AG10803 (cell line): ENCODE results near the gene ODC1.

Experiments
- DNase-seq: peaks from one replicate; pipeline ENCODE4 v3.0.0; 2010; ENCODE audit warnings: low read depth
- H3K4me3 ChIP-seq: 2 replicates; pipeline ENCODE4 v1.5.1; 2011; ENCODE audit warnings: mild to moderate bottlenecking, low read length, control low read depth
- TF ChIP-seq, protein P1 (sequence below): conservative IDR thresholded peaks from 2 replicates; pipeline ENCODE4 v1.5.1; 2011; ENCODE audit warnings: mild to moderate bottlenecking, low read length, control low read depth, inconsistent platforms

ODC1 gene

DNA sequence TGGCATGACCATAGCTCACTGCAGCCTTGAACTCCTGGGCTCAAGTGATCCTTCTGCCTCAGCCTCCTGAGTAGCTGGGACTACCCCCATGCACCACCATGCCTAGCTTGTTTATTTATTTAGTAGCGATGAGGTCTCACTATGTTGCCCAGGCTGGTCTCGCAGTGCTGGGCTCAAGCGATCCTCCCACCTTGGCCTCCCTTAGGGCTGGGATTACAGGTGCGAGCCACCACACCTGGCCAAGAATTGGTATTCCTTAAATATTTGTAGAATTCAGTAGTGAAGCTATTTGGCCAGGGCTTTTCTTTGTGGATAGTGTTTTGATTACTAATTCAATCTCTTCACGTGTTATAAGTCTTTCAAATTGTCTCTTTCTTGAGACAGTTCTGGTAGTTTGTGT is 56.0 kb downstream of the ODC1 start:
- no peak overlapping the region for H3K4me3 ChIP-seq
- TF ChIP-seq, protein P1, sequence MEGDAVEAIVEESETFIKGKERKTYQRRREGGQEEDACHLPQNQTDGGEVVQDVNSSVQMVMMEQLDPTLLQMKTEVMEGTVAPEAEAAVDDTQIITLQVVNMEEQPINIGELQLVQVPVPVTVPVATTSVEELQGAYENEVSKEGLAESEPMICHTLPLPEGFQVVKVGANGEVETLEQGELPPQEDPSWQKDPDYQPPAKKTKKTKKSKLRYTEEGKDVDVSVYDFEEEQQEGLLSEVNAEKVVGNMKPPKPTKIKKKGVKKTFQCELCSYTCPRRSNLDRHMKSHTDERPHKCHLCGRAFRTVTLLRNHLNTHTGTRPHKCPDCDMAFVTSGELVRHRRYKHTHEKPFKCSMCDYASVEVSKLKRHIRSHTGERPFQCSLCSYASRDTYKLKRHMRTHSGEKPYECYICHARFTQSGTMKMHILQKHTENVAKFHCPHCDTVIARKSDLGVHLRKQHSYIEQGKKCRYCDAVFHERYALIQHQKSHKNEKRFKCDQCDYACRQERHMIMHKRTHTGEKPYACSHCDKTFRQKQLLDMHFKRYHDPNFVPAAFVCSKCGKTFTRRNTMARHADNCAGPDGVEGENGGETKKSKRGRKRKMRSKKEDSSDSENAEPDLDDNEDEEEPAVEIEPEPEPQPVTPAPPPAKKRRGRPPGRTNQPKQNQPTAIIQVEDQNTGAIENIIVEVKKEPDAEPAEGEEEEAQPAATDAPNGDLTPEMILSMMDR = no peak
- DNase-seq = no peak

DNA sequence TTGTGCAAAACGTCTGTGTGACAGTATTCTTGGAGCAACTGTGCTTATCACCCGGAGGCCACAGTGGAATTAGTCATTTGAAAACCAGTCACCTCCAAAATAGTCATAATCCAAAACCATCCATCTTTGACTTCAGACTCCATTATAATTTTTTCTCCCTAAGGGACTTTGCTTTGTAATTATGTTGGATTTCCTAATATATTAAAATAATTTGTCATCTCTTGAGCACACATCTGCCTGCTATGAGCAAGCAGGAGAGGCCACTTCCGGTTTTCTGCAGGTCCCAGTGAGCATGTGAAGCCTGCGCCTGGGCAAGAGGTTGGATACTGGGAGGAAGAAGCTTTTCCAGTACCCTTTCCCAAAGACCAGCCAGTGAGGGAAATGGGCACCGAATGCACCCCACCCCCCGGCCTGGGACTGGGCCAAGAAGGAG is 57.7 kb downstream of the ODC1 start:
- TF ChIP-seq, protein P1 = no peak
- no peak overlapping the region for H3K4me3 ChIP-seq
- DNase-seq = peak; percentile 60
